Endothelial cell of umbilical vein (primary cell): ENCODE measurements around the gene DUSP14. TPM values are rescaled to one million over a fixed set of nuclear protein-coding genes. Genes with fewer than 3 reads are reported as not detected.
A peak's percentile ranks its signal among the peaks of the same experiment; 100 is the strongest.

Experiments used
- BruUV-seq: library from RNA; stranded (reverse); fragments of 400-500 nt; replicated peaks from 2 replicates; lab custom pipeline; 2021; lab: Mats Ljungman, UMichigan
- CTCF ChIA-PET: fragments of 300-600, 350-600 bp; sonication (Branson Sonifier 250); formaldehyde crosslinking; loops from one replicate; lab custom pipeline; 2021; ENCODE audit warnings: antibody characterized with exemption, inconsistent platforms; lab: Charles Lee
- POLR2A ChIA-PET: fragments of 300-600, 350-600 bp; sonication (Branson Sonifier 250); formaldehyde crosslinking; loops from one replicate; lab custom pipeline; 2021; ENCODE audit warnings: antibody characterized with exemption, inconsistent platforms; lab: Charles Lee
- DNase-seq: peaks from one replicate; pipeline ENCODE4 v3.0.0-alpha.2; 2011; ENCODE audit warnings: low read depth, low spot score
- FAIRE-seq: peaks from 2 replicates; lab custom pipeline; 2011; peaks lifted over from hg19 to GRCh38; lab: Jason Lieb, UNC
- H2AFZ ChIP-seq: 2 replicates; pipeline ENCODE4 v1.6.0; 2012; ENCODE audit warnings: low read depth, low read length, control low read depth, inconsistent platforms
- H3K27ac ChIP-seq: 2 replicates; pipeline ENCODE4 v1.5.1; 2011; ENCODE audit warnings: low read depth, mild to moderate bottlenecking, control low read depth, low read length, moderate library complexity; ENCODE audit not compliant: insufficient read depth
- H3K27me3 ChIP-seq, 2 experiments: 2 replicates each; pipeline versions ENCODE4 v1.6.0 to v1.6.1; 2011; ENCODE audit warnings: low read length in 2 of 2, mixed read lengths in 1 of 2; ENCODE audit not compliant: control insufficient read depth in 2 of 2, insufficient read depth in 2 of 2
- H3K36me3 ChIP-seq, 2 experiments: 2 replicates in 1 of 2; 3 replicates in 1 of 2; pipeline ENCODE4 v1.5.1; 2011; ENCODE audit warnings: low read length in 2 of 2, mild to moderate bottlenecking in 1 of 2, moderate library complexity in 1 of 2; ENCODE audit not compliant: control insufficient read depth in 2 of 2, insufficient read depth in 2 of 2; ENCODE audit errors: extremely low read depth in 1 of 2
- H3K4me1 ChIP-seq: 3 replicates; pipeline ENCODE4 v1.5.1; 2011; ENCODE audit warnings: mild to moderate bottlenecking, low read length; ENCODE audit not compliant: control insufficient read depth, insufficient read depth; ENCODE audit errors: extremely low read depth
- H3K4me2 ChIP-seq: 2 replicates; pipeline ENCODE4 v1.6.1; 2011; ENCODE audit warnings: low read length, control low read depth, mixed read lengths; ENCODE audit not compliant: insufficient read depth
- H3K4me3 ChIP-seq, 3 experiments: fragments of 200-600 bp in 1 of 3; sonication (generic), shearing (Covaris generic) in 1 of 3; replicated peaks in 1 of 3; 2 replicates each; pipeline ENCODE4 v1.5.1; 2011 to 2016; ENCODE audit warnings: control low read depth in 3 of 3, low read length in 3 of 3, mild to moderate bottlenecking in 2 of 3, inconsistent platforms in 1 of 3, low read depth in 1 of 3, moderate library complexity in 1 of 3; ENCODE audit not compliant: insufficient read depth in 1 of 3
- H3K79me2 ChIP-seq: 2 replicates; pipeline ENCODE4 v1.6.0; 2012; ENCODE audit warnings: low read length, inconsistent platforms; ENCODE audit not compliant: control insufficient read depth, insufficient read depth
- H3K9ac ChIP-seq: replicated peaks from 2 replicates; pipeline ENCODE3; 2011; ENCODE audit warnings: low read length, control low read depth; ENCODE audit not compliant: insufficient read depth; ENCODE audit errors: extremely low read depth
- H3K9me1 ChIP-seq: replicated peaks from 3 replicates; pipeline ENCODE4 v1.6.0; 2011; ENCODE audit warnings: mild to moderate bottlenecking, low read length; ENCODE audit not compliant: control insufficient read depth, insufficient read depth; ENCODE audit errors: extremely low read depth
- H3K9me3 ChIP-seq: replicated peaks from 2 replicates; pipeline ENCODE4 v1.5.1; 2012; ENCODE audit warnings: low read length, inconsistent platforms; ENCODE audit not compliant: control insufficient read depth, insufficient read depth
- H4K20me1 ChIP-seq: replicated peaks from 2 replicates; pipeline ENCODE3; 2011; ENCODE audit warnings: mild to moderate bottlenecking, low read length; ENCODE audit not compliant: control insufficient read depth, insufficient read depth; ENCODE audit errors: extremely low read depth
- CTCF ChIP-seq, 2 donors: IDR thresholded peaks; 1 replicate in 1 of 2; 2 replicates in 1 of 2; pipeline ENCODE4 v1.5.1; 2011; ENCODE audit warnings: low read length in 2 of 2, mild to moderate bottlenecking in 2 of 2, moderate library complexity in 2 of 2, control low read depth in 1 of 2, inconsistent platforms in 1 of 2, low read depth in 1 of 2; ENCODE audit not compliant: insufficient read depth in 1 of 2; ENCODE audit errors: extremely low read depth in 1 of 2
- MYC ChIP-seq: IDR thresholded peaks from one replicate; pipeline ENCODE4 v1.6.1; 2011; ENCODE audit warnings: mild to moderate bottlenecking, low read depth, low read length
- POLR2AphosphoS5 ChIP-seq: IDR thresholded peaks from 2 replicates; pipeline ENCODE4 v1.6.1; 2012; ENCODE audit warnings: low read depth, mild to moderate bottlenecking, control low read depth, low read length, moderate library complexity; ENCODE audit not compliant: insufficient read depth
- dilution Hi-C: fragments of 300-500 bp; cut with MboI; formaldehyde crosslinking; loops from one replicate; pipeline ENCODE4 v1.15.0; 2019; ENCODE audit warnings: low sequenced_read_pairs; ENCODE audit not compliant: extremely low pct_ligation_motif_present
- intact Hi-C: fragments of 100-400 bp; cut with micrococcal nuclease; formaldehyde crosslinking; loops from one replicate; pipeline ENCODE4 v1.10.0; 2022
- polyA plus RNA-seq, 4 experiments: library from polyadenylated mRNA; depleted of rRNA in 3 of 4; stranded (reverse) in 3 of 4; unstranded in 1 of 4; fragments of >200 nt; gene quantifications; 2 replicates each; pipeline versions ENCODE4 v1.2.1 to v1.2.3, GENCODE V29; 2011 to 2012; ENCODE audit warnings: missing spikeins in 1 of 4
- total RNA-seq: library from RNA; stranded (reverse); gene quantifications from 2 replicates; pipeline ENCODE4 v1.2.3, GENCODE V29; 2021

Gene DUSP14
- total and polyA plus RNA-seq, 2 donors (not counting 3 experiments of a cell fraction or from before 2014, with no cell fraction given) = 36.4 to 62.5 TPM

GRCh38 chr17:37490022-37490587, 414 bp downstream of the DUSP14 start:
- Histone ChIP-seq H3K27me3 (no peaks in the 10 kb centered on the region), H3K9me3 (no peaks in the 10 kb centered on the region), H4K20me1 (peaks cover 2% of the 10 kb centered on the region), H3K4me1 (peaks cover 34% of the 10 kb centered on the region), H2AFZ (peak overlapping the region; percentile 1), H3K9me1 (no peaks in the 10 kb centered on the region), H3K79me2 (peaks cover 44% of the 10 kb centered on the region), H3K9ac (peak overlapping the region; percentile 57), H3K27ac (peak overlapping the region; percentile 67), H3K36me3 (no peaks in the 10 kb centered on the region), H3K4me3 (peak overlapping the region; percentile 48 to 82 (median 65)), H3K4me2 (peak overlapping the region; percentile 94)
- FAIRE-seq (no peak), DNase-seq (peak; percentile 69)
- TF ChIP-seq CTCF (IDR thresholded peaks at IDR 0.05; ENCODE audit: extremely low read depth in 1 of 2, insufficient read depth in 1 of 2, low read depth in 1 of 2, low read length in 2 of 2) = peak; percentile 17 to 28
- no peak for TF ChIP-seq POLR2AphosphoS5
- no peak for TF ChIP-seq MYC
- CTCF ChIA-PET = interaction anchor here (0.8 to 1.8 kb wide), 5 partner anchors 10 to 83 kb away, joined by 3 to 6 read pairs (median 3); partner anchors contain the start of genes ACACA and TADA2A
- intact Hi-C loops (loop anchor here (2.0 kb wide), 1 partner anchor 51 kb away; no protein-coding TSS in a partner anchor), dilution Hi-C loops (no loop called here)
- POLR2A ChIA-PET = interaction anchor here (0.5 kb wide), 1 partner anchor 49 kb away, joined by 3 read pairs; no protein-coding TSS in a partner anchor
- no TSS peak for BruUV-seq
